SH-SY5Y (cell line): ENCODE results near the gene KIF3A.

Source experiments
- GATA2 ChIP-seq: IDR thresholded peaks from 2 replicates; pipeline ENCODE4 v1.6.1; 2011; ENCODE audit warnings: mild to moderate bottlenecking, low read depth, low read length
- GATA3 ChIP-seq: IDR thresholded peaks from 2 replicates; pipeline ENCODE4 v1.6.1; 2011; ENCODE audit warnings: low read depth, mild to moderate bottlenecking, low read length, moderate library complexity

DNA sequence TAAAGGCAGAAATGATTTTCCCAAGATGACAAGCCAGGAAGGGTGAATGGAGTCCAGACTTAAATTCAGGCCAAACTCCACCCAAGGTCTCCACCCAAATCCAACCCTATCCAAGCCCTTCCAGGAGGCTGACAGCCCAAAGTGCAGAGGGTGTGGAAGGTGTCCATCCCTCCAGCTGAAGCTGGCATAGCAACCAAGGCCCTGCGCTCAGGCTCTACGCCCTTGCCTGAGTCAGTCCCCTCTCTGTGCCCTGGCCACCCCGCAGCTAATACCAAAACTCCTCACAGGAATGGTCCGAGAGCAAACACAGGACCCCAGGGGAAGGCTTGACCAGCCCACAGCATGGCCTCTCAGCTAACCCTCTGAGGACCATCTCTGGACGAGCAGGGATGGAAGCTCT, 37.5 kb upstream of the KIF3A start:
- TF ChIP-seq GATA2, result no peak
- TF ChIP-seq GATA3, result no peak
